T-helper 2 cell (primary cell): Measurements from ENCODE around the gene MYT1.
A peak's percentile ranks its signal among the peaks of the same experiment; 100 is the strongest.

Experiments
- DNase-seq, 5 experiments: peaks; one replicate each; pipeline versions ENCODE4 v3.0.0 to v3.0.0-alpha.2; 2012 to 2022

Gene MYT1

GRCh38 chr20:64155258-64156135 lies 8.8 kb upstream of the MYT1 start:
- no peak for DNase-seq

DNA sequence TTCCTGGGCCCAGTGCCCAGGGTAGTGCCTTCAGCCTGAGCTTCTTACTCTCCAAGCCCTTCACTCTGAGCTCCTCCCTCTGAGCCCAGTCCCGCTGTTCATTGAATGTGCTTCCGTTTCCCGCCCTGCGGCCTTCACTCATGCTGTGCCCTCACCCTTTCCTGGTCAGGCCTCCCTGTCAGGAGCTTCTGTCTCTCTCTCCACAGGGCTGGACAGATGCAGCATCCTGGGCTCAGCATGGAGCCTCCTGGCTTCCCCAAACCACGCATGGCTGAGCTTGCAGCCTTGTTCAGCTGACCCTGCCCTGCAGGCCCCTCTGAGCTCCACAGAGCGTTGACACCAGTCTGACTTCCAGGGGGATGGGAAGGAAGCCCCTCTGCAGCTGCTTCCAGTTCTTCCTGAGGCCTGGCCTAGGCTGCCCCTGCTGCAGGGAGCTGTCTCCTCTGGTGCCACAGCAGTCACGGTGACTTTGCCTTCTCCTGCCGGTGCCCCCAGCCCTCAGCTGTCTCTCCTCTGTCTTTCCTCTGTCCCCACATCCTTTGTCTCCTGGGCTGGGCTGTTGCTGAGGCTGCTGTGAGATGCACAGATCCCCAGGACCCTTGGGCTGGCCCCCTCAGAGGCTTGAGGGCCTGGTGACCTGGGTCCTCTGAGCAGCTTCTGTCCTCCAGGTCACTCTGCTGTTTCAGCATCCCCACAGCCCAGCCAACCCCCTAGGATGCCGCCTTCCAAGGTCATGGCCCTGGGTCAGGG lies 7.9 kb upstream of the MYT1 start:
- DNase-seq = no peak

DNA sequence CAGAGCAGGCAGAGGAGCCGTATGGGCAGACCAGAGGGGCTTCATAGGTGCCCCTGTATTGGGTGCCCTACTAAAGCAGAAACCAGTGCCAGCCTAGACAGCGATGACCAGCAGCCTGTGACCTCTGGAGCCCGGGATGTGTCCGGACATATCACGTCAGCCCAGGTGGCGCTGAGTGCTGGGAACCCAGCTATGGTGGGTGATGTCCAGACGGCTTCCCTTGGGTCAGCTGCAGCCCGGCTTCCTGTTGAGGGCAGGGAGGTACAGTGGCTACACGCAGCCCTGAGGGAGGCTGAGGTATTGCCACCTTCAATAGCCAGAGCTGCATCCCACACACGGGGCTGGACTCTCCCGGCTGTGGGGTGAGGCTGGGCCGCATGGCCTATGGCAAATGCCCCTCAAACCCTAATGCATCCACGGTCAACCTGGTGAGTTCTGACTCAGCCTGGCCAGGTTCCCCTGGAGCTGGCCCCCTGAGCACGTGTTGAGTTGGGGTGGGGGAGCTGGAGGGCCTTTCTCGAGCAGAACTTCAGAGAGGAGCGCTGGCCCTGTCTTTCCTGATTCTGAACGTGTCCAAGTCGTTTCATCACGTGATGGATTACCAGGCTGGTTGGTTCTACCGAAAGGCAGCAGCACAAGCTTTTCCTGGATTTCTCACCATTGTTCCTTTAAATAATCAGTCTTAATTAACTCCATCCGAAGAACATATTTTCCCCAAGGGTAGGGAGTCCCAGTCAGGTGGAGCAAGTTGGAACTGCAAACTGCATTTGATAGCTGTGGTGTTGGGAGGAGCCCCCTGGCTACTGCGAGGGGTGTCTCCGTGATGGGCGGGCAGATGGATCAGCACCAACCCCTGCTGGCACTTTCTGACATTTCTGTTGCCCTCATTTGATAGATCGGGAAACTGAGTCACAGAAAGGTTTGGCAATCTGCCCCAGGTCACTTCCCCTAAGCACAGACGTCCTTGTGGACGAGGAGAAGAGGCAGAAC lies 7.1 kb upstream of the MYT1 start:
- DNase-seq = no peak

- DNase-seq = no peak
Measured at GRCh38 chr20:64157878-64158277, 6.4 kb upstream of the MYT1 start.

DNA sequence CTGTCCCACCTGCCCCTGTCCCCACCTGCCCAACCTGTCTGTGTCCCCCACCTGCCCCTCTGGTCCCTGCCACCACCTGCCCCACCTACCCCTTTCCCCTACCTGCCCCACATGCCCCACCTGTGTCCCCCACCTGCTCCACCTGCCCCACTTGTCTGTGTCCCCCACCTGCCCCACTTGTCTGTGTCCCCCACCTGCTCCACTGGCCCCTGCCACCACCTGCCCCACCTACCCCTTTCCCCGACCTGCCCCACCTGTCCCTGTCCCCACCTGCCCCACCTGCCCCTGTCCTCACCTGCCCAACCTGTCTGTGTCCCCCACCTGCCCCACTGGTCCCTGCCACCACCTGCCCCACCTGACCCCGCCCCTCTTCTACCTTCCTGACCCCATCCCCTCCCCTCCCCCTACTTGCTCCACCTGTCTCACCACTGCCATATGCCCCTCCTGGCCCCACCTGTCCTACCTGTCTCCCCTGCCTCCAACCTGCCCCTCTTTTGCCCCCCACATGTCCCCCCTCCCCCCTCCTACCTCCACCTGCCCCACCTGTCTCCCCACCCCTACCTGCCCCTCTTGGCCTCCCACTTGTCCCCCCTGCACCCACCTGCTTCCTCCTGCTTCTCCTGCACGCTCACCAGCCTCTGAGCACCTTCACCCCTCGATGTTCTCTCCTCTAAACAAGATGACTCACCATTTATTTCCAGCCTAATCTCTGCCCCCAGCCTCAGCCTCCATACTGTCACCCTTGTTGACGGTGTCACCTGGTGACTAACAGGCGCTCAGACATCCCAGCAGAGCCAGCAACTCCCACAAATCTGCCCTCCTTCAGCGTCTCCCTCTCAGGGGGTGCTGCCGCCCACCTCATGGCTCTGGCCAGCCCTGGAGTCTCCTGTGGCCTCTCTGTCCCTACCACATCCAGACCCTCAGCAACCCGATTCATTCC lies 5.6 kb upstream of the MYT1 start:
- DNase-seq = no peak

GRCh38 chr20:64159286-64159680 lies 5.0 kb upstream of the MYT1 start:
- no peak for DNase-seq

DNA sequence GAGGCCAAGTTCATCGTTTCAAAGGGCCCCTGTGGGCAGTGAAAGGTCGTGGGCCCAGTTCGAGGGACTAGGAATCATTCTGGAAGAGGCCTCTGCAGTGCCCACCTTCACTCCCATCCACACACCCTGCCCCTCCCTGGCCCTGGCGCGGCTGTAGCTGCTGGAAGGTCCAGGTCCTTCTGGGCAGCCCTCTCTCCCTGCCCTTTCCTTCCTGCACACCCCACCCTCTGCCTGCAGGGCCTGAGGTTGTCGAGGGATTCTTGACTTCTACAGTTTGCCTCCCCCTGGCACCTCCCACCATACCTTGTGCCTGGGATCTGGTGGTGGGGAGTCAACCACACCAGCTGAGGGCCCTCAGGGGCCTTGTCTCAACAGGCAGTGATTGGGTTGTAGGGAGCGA lies 4.5 kb upstream of the MYT1 start:
- DNase-seq = no peak

DNA sequence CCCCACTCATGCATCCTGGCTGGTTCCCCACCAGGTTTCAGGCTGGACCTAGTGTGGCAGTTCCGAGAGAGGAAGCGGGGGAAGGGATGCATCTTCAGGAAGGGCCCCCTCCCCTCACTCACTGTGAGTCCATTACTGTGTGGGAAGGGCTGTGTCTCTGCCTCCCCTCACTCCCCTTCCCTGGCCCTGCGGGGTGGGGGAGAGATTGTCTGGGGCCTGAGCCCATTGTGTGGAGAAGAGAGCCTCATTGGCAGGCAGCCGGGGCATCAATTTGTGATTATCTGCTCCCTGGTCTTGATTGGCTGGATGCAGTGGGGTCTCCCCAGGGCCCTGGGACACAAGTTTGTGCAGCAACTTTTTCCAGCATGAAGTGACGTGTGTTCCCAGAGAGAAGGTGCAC lies 4.1 kb upstream of the MYT1 start:
- no peak for DNase-seq

DNA sequence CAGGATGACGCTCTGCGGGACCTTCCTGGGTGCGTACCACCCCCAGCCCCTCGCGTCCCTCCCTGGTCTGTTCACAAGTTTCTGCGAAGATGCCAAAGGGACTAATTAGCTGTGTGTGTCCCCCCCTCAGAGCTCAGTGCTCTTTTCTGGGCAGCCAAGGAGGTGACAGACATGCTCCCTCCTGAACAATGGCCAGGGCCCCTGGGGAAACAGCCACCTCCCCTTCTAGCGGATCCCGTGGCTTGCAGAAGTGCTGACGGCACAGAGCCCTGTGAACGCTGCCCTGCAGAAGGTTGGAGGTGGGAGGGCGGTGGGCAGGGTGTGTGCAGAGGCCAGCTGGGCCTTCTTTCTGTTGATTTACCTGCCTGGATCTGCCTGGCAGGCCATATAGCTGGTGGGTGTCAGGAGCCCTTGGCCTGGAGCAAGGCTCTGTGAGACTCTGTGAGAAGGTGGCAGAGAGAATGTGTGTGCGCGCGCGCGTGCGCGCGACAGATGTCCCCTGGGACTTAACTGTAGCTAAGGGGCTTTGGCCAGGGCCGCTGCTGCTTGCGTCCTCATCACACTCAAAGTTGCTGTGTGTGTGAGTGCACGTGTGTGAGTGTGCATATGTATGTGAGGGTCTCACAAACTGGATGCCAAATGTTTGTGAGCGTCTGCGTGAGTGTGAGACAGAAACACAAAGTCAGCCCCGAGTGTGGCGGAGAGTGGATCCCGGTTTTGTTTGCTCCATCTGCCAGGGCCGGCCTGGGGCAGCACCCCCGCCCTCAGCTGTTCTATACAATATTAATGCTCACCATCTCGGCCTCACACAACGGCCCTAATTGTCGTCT lies 3.5 kb upstream of the MYT1 start:
- DNase-seq = no peak

- peak in 2 of 5 experiments; percentile 9 to 38 for DNase-seq
Measured at GRCh38 chr20:64161356-64162238, 2.7 kb upstream of the MYT1 start.

- no peak for DNase-seq
Measured at GRCh38 chr20:64162239-64162910, 1.9 kb upstream of the MYT1 start.

GRCh38 chr20:64163776-64164122 lies 503 bp upstream of the MYT1 start:
- no peak for DNase-seq

GRCh38 chr20:64165866-64166600 lies 1.8 kb downstream of the MYT1 start:
- DNase-seq = no peak

GRCh38 chr20:64166721-64167615 lies 2.7 kb downstream of the MYT1 start:
- DNase-seq = no peak

GRCh38 chr20:64167676-64168075 lies 3.4 kb downstream of the MYT1 start:
- DNase-seq = no peak

DNA sequence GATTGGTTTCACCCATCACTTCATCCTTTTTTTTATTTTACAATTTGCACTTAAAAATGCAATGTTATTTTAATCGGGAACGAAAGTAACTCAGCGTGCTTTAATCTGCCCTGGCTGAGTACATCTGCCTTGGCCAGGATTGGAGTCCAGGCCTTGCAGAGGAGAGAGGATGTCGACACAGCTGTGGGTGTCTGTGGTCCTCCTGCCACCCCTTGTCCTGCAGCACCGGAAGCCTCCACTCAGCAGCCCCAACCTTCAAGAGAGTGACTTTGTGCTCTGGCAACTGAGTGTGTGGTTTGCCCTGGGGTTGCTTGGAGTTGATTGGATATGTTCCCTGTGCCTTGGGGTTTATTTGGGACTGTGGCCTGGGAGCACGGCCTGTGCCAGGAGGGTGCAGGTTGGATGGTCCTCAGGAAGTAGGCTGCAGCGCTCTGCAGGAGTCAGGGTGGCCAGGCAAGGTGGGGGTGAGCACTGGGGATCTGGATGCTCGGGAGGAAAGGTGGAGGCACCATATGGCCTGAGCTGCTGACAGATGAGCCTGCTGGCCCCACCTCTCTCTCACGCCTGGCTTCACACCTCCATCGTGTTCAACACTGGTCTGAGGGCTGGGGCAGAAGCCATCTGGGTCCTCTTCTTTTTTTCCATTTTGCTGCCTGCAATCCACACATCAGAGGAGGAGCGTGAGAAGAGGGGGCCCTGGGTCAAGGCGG lies 4.3 kb downstream of the MYT1 start:
- no peak for DNase-seq

GRCh38 chr20:64169091-64169560 lies 4.9 kb downstream of the MYT1 start:
- DNase-seq = no peak
